Immature natural killer cell (primary cell): ENCODE data around the gene TCAP. TPM values are rescaled to one million over a fixed set of nuclear protein-coding genes. Genes with fewer than 3 reads are reported as not detected.

ENCODE experiments used
- DNase-seq, 3 donors: peaks; one replicate each; pipeline ENCODE4 v3.0.0; 2022; ENCODE audit warnings: mixed read lengths in 1 of 3
- H3K27ac Mint-ChIP-seq, 6 donors: one replicate each; pipeline ENCODE4 v1.8.0; 2020; ENCODE audit warnings: mixed read lengths in 6 of 6, mild to moderate bottlenecking in 5 of 6, inconsistent platforms in 4 of 6, moderate library complexity in 3 of 6
- H3K27me3 Mint-ChIP-seq, 3 donors: one replicate each; pipeline ENCODE4 v1.8.0; 2020 to 2021; ENCODE audit warnings: low read depth in 3 of 3, mild to moderate bottlenecking in 3 of 3, mixed read lengths in 3 of 3, moderate library complexity in 3 of 3, inconsistent platforms in 1 of 3
- H3K36me3 Mint-ChIP-seq, 3 donors: one replicate each; pipeline ENCODE4 v1.8.0; 2020; ENCODE audit warnings: mixed read lengths in 3 of 3, inconsistent platforms in 2 of 3, mild to moderate bottlenecking in 2 of 3
- H3K4me1 Mint-ChIP-seq, 2 donors: one replicate each; pipeline ENCODE4 v1.8.0; 2020; ENCODE audit warnings: inconsistent platforms in 2 of 2, mild to moderate bottlenecking in 2 of 2, mixed read lengths in 2 of 2, moderate library complexity in 1 of 2
- H3K4me3 Mint-ChIP-seq, 5 donors: one replicate each; pipeline ENCODE4 v1.8.0; 2020; ENCODE audit warnings: mild to moderate bottlenecking in 5 of 5, mixed read lengths in 5 of 5, inconsistent platforms in 3 of 5, moderate library complexity in 3 of 5
- H3K9me3 Mint-ChIP-seq, 6 donors: one replicate each; pipeline ENCODE4 v1.8.0; 2020; ENCODE audit warnings: mild to moderate bottlenecking in 6 of 6, mixed read lengths in 6 of 6, inconsistent platforms in 4 of 6, moderate library complexity in 3 of 6
- polyA plus RNA-seq, 3 donors: library from polyadenylated mRNA; unstranded; fragments of 300-500 nt; fragmentation: Illumina TruSeq; gene quantifications; one replicate each; pipeline ENCODE4 v1.2.3, GENCODE V29; 2021

Gene TCAP
- polyA plus RNA-seq, 3 donors from 2014 or later, result not detected

DNA sequence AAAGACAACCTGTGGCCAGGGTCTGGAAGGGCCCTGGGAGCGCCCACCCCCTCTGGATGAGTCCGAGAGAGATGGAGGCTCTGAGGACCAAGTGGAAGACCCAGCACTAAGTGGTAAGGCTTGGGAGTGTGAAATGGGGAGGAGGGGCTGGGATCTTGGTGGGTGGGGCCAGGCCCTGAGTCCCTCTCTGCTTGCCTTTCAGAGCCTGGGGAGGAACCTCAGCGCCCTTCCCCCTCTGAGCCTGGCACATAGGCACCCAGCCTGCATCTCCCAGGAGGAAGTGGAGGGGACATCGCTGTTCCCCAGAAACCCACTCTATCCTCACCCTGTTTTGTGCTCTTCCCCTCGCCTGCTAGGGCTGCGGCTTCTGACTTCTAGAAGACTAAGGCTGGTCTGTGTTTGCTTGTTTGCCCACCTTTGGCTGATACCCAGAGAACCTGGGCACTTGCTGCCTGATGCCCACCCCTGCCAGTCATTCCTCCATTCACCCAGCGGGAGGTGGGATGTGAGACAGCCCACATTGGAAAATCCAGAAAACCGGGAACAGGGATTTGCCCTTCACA, 29.5 kb upstream of the TCAP start:
- H3K27ac Mint-ChIP-seq, result peak overlapping the region; percentile 39 to 96 (median 94)
- peaks cover 0 to 12% (median 10%) of the 10 kb centered on the region in 3 donors for H3K27me3 Mint-ChIP-seq
- H3K9me3 Mint-ChIP-seq, result no peaks in the 10 kb centered on the region
- no peak for DNase-seq
- H3K36me3 Mint-ChIP-seq, result peaks cover 0 to 3% (median 0%) of the 10 kb centered on the region in 3 donors
- peak overlapping the region; percentile 56 to 97 (median 88) for H3K4me3 Mint-ChIP-seq
- peaks cover 40% of the 10 kb centered on the region in 2 donors for H3K4me1 Mint-ChIP-seq

DNA sequence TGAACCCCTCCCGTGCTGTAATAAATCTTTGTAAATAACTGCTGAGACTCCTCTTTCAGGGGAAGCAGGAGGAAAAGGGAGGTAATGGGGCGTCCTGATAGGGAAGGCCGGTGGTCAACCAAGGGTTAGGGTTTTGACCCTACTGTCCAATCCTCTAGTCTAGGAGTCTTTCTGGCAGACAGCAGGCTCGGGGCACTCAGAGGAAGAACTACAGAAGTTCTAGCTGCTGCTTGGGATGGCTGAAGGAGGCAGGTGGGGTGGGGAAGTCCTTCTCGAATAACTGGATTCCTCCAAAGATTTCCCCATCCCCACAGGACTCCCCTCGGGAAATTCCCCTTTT, 28.6 kb upstream of the TCAP start:
- no peak for DNase-seq
- H3K27me3 Mint-ChIP-seq, result peaks cover 0 to 11% (median 8%) of the 10 kb centered on the region in 3 donors
- H3K27ac Mint-ChIP-seq, result peak overlapping the region; percentile 89 to 96 (median 94)
- H3K4me3 Mint-ChIP-seq, result peak overlapping the region; percentile 88 to 99 (median 91)
- no peaks in the 10 kb centered on the region for H3K9me3 Mint-ChIP-seq
- no peaks in the 10 kb centered on the region for H3K36me3 Mint-ChIP-seq
- peaks cover 49% of the 10 kb centered on the region in 2 donors for H3K4me1 Mint-ChIP-seq

GRCh38 chr17:39636927-39637736, 28.0 kb upstream of the TCAP start, which contains the start of gene STARD3:
STARD3 (plus strand) TSS chr17:39637144; CDS start chr17:39653532, 16,388 bp downstream.
- Mint-ChIP-seq H3K27ac (peak within 1 kb of the TSS; percentile 89 to 96 (median 94)), H3K4me1 (peaks cover 54% of the 10 kb centered on the region in 2 donors), H3K9me3 (no peaks in the 10 kb centered on the region), H3K4me3 (peak within 1 kb of the TSS; percentile 88 to 99 (median 91)), H3K36me3 (no peaks in the 10 kb centered on the region), H3K27me3 (peaks cover 0 to 8% (median 8%) of the 10 kb centered on the region in 3 donors)
- peak; percentile 86 to 90 (median 89) for DNase-seq

GRCh38 chr17:39638317-39638716, 26.8 kb upstream of the TCAP start:
- H3K4me1 Mint-ChIP-seq, result peaks cover 65 to 66% of the 10 kb centered on the region in 2 donors
- peak overlapping the region; percentile 89 to 96 (median 94) for H3K27ac Mint-ChIP-seq
- H3K36me3 Mint-ChIP-seq, result no peaks in the 10 kb centered on the region
- peak overlapping the region; percentile 88 to 99 (median 91) for H3K4me3 Mint-ChIP-seq
- no peak for DNase-seq
- H3K9me3 Mint-ChIP-seq, result no peaks in the 10 kb centered on the region
- H3K27me3 Mint-ChIP-seq, result peaks cover 0 to 8% (median 8%) of the 10 kb centered on the region in 3 donors

- Mint-ChIP-seq H3K4me3 (peak overlapping the region; percentile 33 to 99 (median 63)), H3K27me3 (peaks cover 0 to 8% (median 3%) of the 10 kb centered on the region in 3 donors), H3K9me3 (no peaks in the 10 kb centered on the region), H3K36me3 (no peaks in the 10 kb centered on the region), H3K4me1 (peaks cover 72 to 73% of the 10 kb centered on the region in 2 donors), H3K27ac (peak overlapping the region in 5 of 6 donors; percentile 49 to 96 (median 61))
- DNase-seq, result no peak
Measured at GRCh38 chr17:39639043-39639442, 26.1 kb upstream of the TCAP start.

DNA sequence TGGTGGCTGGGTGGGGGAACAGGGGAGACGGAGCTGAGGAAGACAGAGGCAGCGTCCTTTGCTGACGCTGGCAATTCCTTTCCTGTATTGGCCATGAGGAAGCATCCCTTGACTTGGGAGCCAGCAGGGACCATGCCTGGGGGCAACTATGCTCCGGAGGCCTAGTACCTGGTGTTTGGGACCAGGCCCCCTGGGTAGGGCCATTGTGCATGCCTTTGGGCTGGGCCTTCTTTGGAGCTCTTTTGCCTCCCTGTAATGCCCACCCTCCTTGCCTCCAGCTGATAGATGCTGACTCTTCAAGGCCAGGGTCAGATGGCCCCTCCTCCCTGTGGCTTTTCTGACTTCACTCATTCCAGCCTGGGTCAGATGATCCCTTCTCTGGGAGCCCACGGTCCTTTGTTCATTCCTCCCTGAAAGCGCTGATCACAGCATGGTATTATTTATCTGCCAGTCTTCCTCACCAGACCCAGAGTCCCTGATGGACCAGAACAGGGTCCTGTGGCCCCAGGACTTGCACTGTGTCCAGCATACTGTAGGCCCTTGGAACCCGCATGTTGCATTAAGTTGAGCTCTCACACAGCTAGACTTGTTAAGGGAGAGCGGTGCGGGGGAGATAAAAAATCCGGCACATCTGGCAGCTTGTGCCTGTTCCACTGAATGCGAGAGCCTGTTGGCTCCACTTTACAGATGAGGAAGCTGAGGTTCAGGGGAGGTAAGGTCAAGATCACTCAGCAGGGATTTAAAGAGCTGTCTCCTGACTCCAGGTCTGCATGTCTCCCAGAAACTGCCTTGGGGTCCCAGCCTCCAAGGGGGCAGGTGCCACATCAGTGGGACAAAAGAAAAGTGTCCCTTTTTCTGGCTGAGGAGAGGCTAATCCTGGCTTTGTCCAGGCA, 25.3 kb upstream of the TCAP start:
- H3K4me1 Mint-ChIP-seq, result peaks cover 75 to 78% of the 10 kb centered on the region in 2 donors
- peaks cover 0 to 8% (median 4%) of the 10 kb centered on the region in 3 donors for H3K27me3 Mint-ChIP-seq
- H3K4me3 Mint-ChIP-seq, result peak overlapping the region; percentile 54 to 63 (median 55)
- no peak for DNase-seq
- H3K27ac Mint-ChIP-seq, result peak overlapping the region; percentile 43 to 96 (median 72)
- H3K9me3 Mint-ChIP-seq, result no peaks in the 10 kb centered on the region
- H3K36me3 Mint-ChIP-seq, result no peaks in the 10 kb centered on the region

GRCh38 chr17:39640591-39641031, 24.5 kb upstream of the TCAP start:
- Mint-ChIP-seq H3K4me1 (peaks cover 83 to 86% of the 10 kb centered on the region in 2 donors), H3K4me3 (peak overlapping the region; percentile 41 to 76 (median 61)), H3K36me3 (no peaks in the 10 kb centered on the region), H3K27ac (peak overlapping the region; percentile 12 to 96 (median 65)), H3K9me3 (no peaks in the 10 kb centered on the region), H3K27me3 (peaks cover 0 to 6% (median 5%) of the 10 kb centered on the region in 3 donors)
- DNase-seq, result no peak

DNA sequence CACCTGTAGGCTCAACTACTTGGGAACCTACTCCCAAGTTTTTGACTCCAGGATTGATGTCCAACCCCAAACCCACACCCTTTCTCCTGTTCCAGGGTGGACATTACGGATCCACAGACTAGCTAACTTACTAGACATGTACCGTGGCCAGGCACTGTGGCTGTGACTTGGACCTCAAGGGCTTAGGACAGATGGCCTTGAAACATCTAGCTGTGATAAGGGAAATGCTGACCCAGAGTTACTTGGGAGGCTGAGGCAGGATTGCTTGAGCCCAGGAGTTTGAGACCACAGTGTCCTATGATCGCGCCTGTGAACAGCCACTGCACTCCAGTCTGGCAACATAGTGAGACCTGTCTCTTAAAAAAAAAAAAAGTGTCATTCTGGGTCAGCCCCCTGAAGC, 24.1 kb upstream of the TCAP start:
- DNase-seq, result no peak
- H3K36me3 Mint-ChIP-seq, result no peaks in the 10 kb centered on the region
- peaks cover 86 to 87% of the 10 kb centered on the region in 2 donors for H3K4me1 Mint-ChIP-seq
- H3K4me3 Mint-ChIP-seq, result peak overlapping the region in 3 of 5 donors; percentile 50 to 76 (median 61)
- H3K27me3 Mint-ChIP-seq, result peaks cover 0 to 6% (median 5%) of the 10 kb centered on the region in 3 donors
- H3K9me3 Mint-ChIP-seq, result no peaks in the 10 kb centered on the region
- H3K27ac Mint-ChIP-seq, result peak overlapping the region in 2 of 6 donors; percentile 29 to 96

- H3K27me3 Mint-ChIP-seq, result peaks cover 0 to 6% (median 3%) of the 10 kb centered on the region in 3 donors
- no peaks in the 10 kb centered on the region for H3K9me3 Mint-ChIP-seq
- no peak for DNase-seq
- H3K27ac Mint-ChIP-seq, result peak overlapping the region; percentile 20 to 72 (median 43)
- peak overlapping the region in 1 of 5 donors; percentile 17 for H3K4me3 Mint-ChIP-seq
- H3K36me3 Mint-ChIP-seq, result no peaks in the 10 kb centered on the region
- H3K4me1 Mint-ChIP-seq, result peaks cover 86 to 93% of the 10 kb centered on the region in 2 donors
Measured at GRCh38 chr17:39641883-39642282, 23.3 kb upstream of the TCAP start.

DNA sequence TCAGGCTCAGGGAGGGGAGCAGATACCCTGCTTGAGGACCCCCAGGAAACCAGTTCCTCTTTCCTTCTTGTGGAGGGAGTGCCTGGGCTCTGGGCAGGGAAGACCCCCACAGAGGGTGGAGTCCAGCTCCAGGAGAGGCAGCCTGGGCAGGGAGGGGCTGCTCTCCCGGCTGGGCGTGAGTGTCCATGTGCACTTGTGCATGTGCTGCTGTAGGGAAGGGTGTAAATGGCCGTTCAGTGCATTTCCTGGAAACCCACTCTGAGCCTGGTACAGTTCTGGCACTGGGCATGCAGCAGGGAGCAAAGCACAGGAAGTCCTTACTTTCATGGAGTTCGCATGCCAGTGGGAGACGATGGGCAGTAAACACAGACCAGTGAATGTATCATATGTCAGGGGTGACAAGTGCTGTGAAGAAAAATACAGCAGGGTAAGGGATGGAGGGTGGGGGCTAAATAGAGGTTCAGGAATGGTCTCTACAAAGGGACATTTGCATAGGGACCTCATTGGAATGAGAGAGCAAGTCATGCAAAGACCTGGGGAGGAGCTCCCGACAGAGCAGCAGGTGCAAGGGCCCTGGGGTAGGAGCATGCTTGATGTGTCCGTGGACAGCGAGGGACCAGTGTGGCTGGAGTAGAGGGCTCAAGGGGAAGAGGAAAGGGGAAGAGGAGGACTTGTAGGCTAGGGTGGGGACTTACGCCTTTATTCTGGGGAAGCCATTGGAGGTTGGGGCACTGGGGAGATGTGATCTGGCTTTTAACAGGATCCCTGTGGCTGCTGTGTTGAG, 22.7 kb upstream of the TCAP start:
- no peaks in the 10 kb centered on the region for H3K9me3 Mint-ChIP-seq

DNA sequence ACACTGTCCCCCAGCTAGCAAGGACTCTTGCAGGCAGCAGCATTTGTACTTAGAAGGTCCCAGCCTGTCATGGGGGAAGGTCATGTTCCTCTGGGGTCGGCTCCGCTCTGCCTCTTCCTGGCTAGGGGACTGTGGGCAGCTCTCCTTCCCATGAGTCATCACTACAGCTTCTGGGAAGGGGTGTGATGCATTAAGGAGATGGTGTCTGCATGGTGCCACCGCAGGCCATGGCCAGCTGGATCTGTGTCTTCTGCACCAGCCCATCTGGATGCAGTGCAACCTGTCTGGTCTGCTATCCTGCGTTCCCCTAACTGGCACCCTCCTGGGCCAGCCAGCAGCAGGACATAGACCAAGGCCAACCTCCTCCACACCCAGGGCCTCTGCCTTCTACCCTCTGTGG, 21.9 kb upstream of the TCAP start:
- H3K27ac Mint-ChIP-seq, result peak overlapping the region in 5 of 6 donors; percentile 2 to 88 (median 53)
- no peaks in the 10 kb centered on the region for H3K9me3 Mint-ChIP-seq
- no peaks in the 10 kb centered on the region for H3K36me3 Mint-ChIP-seq
- peaks cover 79 to 84% of the 10 kb centered on the region in 2 donors for H3K4me1 Mint-ChIP-seq
- H3K4me3 Mint-ChIP-seq, result peak overlapping the region in 2 of 5 donors; percentile 28 to 36
- DNase-seq, result no peak
- peaks cover 0 to 3% (median 0%) of the 10 kb centered on the region in 3 donors for H3K27me3 Mint-ChIP-seq

More for the DNA sequence above, 22.7 kb upstream of the TCAP start:
- Mint-ChIP-seq H3K4me1 (peaks cover 85 to 92% of the 10 kb centered on the region in 2 donors), H3K36me3 (no peaks in the 10 kb centered on the region), H3K27me3 (peaks cover 0 to 6% (median 0%) of the 10 kb centered on the region in 3 donors), H3K27ac (peak overlapping the region in 5 of 6 donors; percentile 51 to 88 (median 55)), H3K4me3 (peak overlapping the region in 2 of 5 donors; percentile 0 to 36)
- DNase-seq, result no peak

- no peak overlapping the region for H3K4me3 Mint-ChIP-seq
- H3K9me3 Mint-ChIP-seq, result no peaks in the 10 kb centered on the region
- H3K36me3 Mint-ChIP-seq, result no peaks in the 10 kb centered on the region
- no peak overlapping the region for H3K27ac Mint-ChIP-seq
- DNase-seq, result no peak
- peaks cover 72 to 74% of the 10 kb centered on the region in 2 donors for H3K4me1 Mint-ChIP-seq
- H3K27me3 Mint-ChIP-seq, result peaks cover 2 to 3% (median 2%) of the 10 kb centered on the region in 3 donors
Measured at GRCh38 chr17:39647256-39647655, 17.9 kb upstream of the TCAP start.
